Tibial artery (tissue), 4 donors: ENCODE data around the gene OR5T2.
"Not testable (repeated sequence)": the region's sequence is repeated elsewhere in the genome, so short reads cannot be mapped to it uniquely, and the experiment has no call there.

ENCODE experiments used
- DNase-seq, 2 donors: peaks; one replicate each; pipeline ENCODE4 v3.0.0-alpha.2; 2019
- H3K27ac ChIP-seq, 2 donors: fragments of 200-600 bp; sonication (generic) in 1 of 2; 1 replicate in 1 of 2; 2 replicates in 1 of 2; pipeline ENCODE4 v1.5.1; 2018 to 2019; ENCODE audit warnings: mild to moderate bottlenecking in 1 of 2
- H3K27me3 ChIP-seq, 2 donors: fragments of 200-600 bp; sonication (generic) in 1 of 2; one replicate each; pipeline versions ENCODE4 v1.5.1 to v1.6.0; 2016 to 2019
- H3K36me3 ChIP-seq, 3 donors: fragments of 200-600 bp; sonication (generic) in 2 of 3; one replicate each; pipeline ENCODE4 v1.5.1; 2016 to 2019; ENCODE audit warnings: mild to moderate bottlenecking in 2 of 3
- H3K4me1 ChIP-seq, 4 donors: fragments of 200-600 bp; sonication (generic) in 2 of 4; 1 replicate in 3 of 4; 2 replicates in 1 of 4; pipeline ENCODE4 v1.5.1; 2016 to 2019
- H3K4me3 ChIP-seq, 2 donors: fragments of 200-600 bp; sonication (generic) in 1 of 2; 1 replicate in 1 of 2; 2 replicates in 1 of 2; pipeline ENCODE4 v1.5.1; 2018 to 2019; ENCODE audit warnings: mild to moderate bottlenecking in 2 of 2
- H3K9me3 ChIP-seq, 3 donors: fragments of 200-600 bp; sonication (generic) in 1 of 3; one replicate each; pipeline ENCODE4 v1.5.1; 2016 to 2019
- CTCF ChIP-seq, 2 experiments: fragments of 200-600 bp in 1 of 2; fragments of 450-650 bp in 1 of 2; IDR thresholded peaks; one replicate each; pipeline ENCODE4 v1.5.1; 2017 to 2019; ENCODE audit warnings: antibody characterized with exemption in 2 of 2, mild to moderate bottlenecking in 1 of 2, moderate library complexity in 1 of 2
- intact Hi-C: fragments of 100-400 bp; cut with DNase I; formaldehyde crosslinking; loops from one replicate; pipeline ENCODE4 v1.15.0; 2023; ENCODE audit warnings: low total_unique reads

The OR5T2 gene

GRCh38 chr11:56234155-56234554 is at the start of gene OR5T2:
Gene OR5T2, minus strand, starts transcription at chr11:56234255. Its CDS starts 1,193 bp downstream, at chr11:56233062.
- no peak for DNase-seq
- no peaks in the 10 kb centered on the region for H3K36me3 ChIP-seq
- H3K4me3 ChIP-seq = no peak within 1 kb of the TSS
- H3K27me3 ChIP-seq = no peaks in the 10 kb centered on the region
- H3K9me3 ChIP-seq = peaks cover 0 to 3% (median 0%) of the 10 kb centered on the region in 3 donors
- H3K27ac ChIP-seq = no peak within 1 kb of the TSS
- intact Hi-C loops = no loop called here
- H3K4me1 ChIP-seq = no peaks in the 10 kb centered on the region
- TF ChIP-seq CTCF (IDR thresholded peaks at IDR 0.05) = no peak

- Histone ChIP-seq H3K36me3 (no peaks in the 10 kb centered on the region), H3K4me1 (no peaks in the 10 kb centered on the region), H3K4me3 (no peak within 1 kb of the TSS), H3K27me3 (no peaks in the 10 kb centered on the region), H3K27ac (no peak within 1 kb of the TSS), H3K9me3 (peaks cover 0 to 3% (median 0%) of the 10 kb centered on the region in 3 donors)
- TF ChIP-seq CTCF (IDR thresholded peaks at IDR 0.05) = no peak
- no peak for DNase-seq
- intact Hi-C loops = no loop called here
Observed at GRCh38 chr11:56273854-56274253, 39.8 kb upstream of the OR5T2 start, which contains the start of gene OR5T1. Gene OR5T1, plus strand, starts transcription at chr11:56274154. Its CDS starts 1,485 bp downstream, at chr11:56275639.

- intact Hi-C loops = no loop called here
- Histone ChIP-seq H3K36me3 (no peaks in the 10 kb centered on the region), H3K27me3 (no peaks in the 10 kb centered on the region), H3K4me3 (no peak overlapping the region), H3K4me1 (no peaks in the 10 kb centered on the region), H3K9me3 (peaks cover 0 to 4% (median 4%) of the 10 kb centered on the region in 3 donors), H3K27ac (no peak overlapping the region)
- no peak for TF ChIP-seq CTCF (IDR thresholded peaks at IDR 0.05)
- no peak for DNase-seq
Observed at GRCh38 chr11:56271092-56271491, 37.0 kb upstream of the OR5T2 start.

- TF ChIP-seq CTCF (IDR thresholded peaks at IDR 0.05) = no peak
- Histone ChIP-seq H3K27ac (no peak within 1 kb of the TSS), H3K9me3 (no peaks in the 10 kb centered on the region), H3K36me3 (no peaks in the 10 kb centered on the region), H3K27me3 (no peaks in the 10 kb centered on the region), H3K4me1 (no peaks in the 10 kb centered on the region), H3K4me3 (no peak within 1 kb of the TSS)
- no peak for DNase-seq
- intact Hi-C loops = no loop called here
Observed at GRCh38 chr11:56251954-56252353, 17.9 kb upstream of the OR5T2 start, which contains the start of gene OR5T3. Gene OR5T3, plus strand, starts transcription at chr11:56252254. Its CDS starts 0 bp downstream, at chr11:56252254.

GRCh38 chr11:56219735-56220134 is 14.3 kb downstream of the OR5T2 start:
- H3K36me3 ChIP-seq, H3K4me1 ChIP-seq, H3K4me3 ChIP-seq, DNase-seq, H3K27ac ChIP-seq, H3K9me3 ChIP-seq, H3K27me3 ChIP-seq, intact Hi-C loops: not testable (repeated sequence)

- DNase-seq = no peak
- H3K27me3 ChIP-seq = no peaks in the 10 kb centered on the region
- intact Hi-C loops = no loop called here
- H3K27ac ChIP-seq = no peak overlapping the region
- no peak for TF ChIP-seq CTCF (IDR thresholded peaks at IDR 0.05)
- H3K4me3 ChIP-seq = no peak overlapping the region
- no peaks in the 10 kb centered on the region for H3K36me3 ChIP-seq
- peaks cover 0 to 9% (median 8%) of the 10 kb centered on the region in 3 donors for H3K9me3 ChIP-seq
- H3K4me1 ChIP-seq = no peaks in the 10 kb centered on the region
Observed at GRCh38 chr11:56214537-56214936, 19.5 kb downstream of the OR5T2 start.
